Activated CD8-positive, alpha-beta memory T cell treated with anti-CD3 and anti-CD28 coated beads, Interleukin-2, amount 50 U/mL, for 1 hour (primary cell): ENCODE measurements around the gene PPM1H.
"Not testable (repeated sequence)": the region's sequence is repeated elsewhere in the genome, so short reads cannot be mapped to it uniquely, and the experiment has no call there.

Source experiments
- DNase-seq: peaks from one replicate; pipeline ENCODE4 v3.0.0-alpha.2; 2020; ENCODE audit errors: extremely low read depth

PPM1H gene

GRCh38 chr12:62908674-62909073, 26.3 kb downstream of the PPM1H start:
- no peak for DNase-seq

- no peak for DNase-seq
Observed at GRCh38 chr12:62907561-62907960, 27.4 kb downstream of the PPM1H start.

- no peak for DNase-seq
Observed at GRCh38 chr12:62907078-62907477, 27.9 kb downstream of the PPM1H start.

- no peak for DNase-seq
Observed at GRCh38 chr12:62903151-62903550, 31.8 kb downstream of the PPM1H start.

GRCh38 chr12:62900686-62901272, 34.2 kb downstream of the PPM1H start:
- DNase-seq = no peak

- no peak for DNase-seq
Observed at GRCh38 chr12:62899568-62900390, 35.2 kb downstream of the PPM1H start.

GRCh38 chr12:62898526-62898925, 36.4 kb downstream of the PPM1H start:
- DNase-seq = no peak

- no peak for DNase-seq
Observed at GRCh38 chr12:62895351-62895877, 39.5 kb downstream of the PPM1H start.

GRCh38 chr12:62893276-62893675, 41.7 kb downstream of the PPM1H start:
- DNase-seq = no peak

- DNase-seq = no peak
Observed at GRCh38 chr12:62891805-62892549, 43.0 kb downstream of the PPM1H start.

GRCh38 chr12:62888454-62889110, 46.4 kb downstream of the PPM1H start:
- DNase-seq = no peak

GRCh38 chr12:62886796-62887195, 48.2 kb downstream of the PPM1H start:
- DNase-seq = no peak

- no peak for DNase-seq
Observed at GRCh38 chr12:62885242-62885641, 49.7 kb downstream of the PPM1H start.

GRCh38 chr12:62884832-62885231, 50.1 kb downstream of the PPM1H start:
- not testable (repeated sequence) for DNase-seq

- DNase-seq = no peak
Observed at GRCh38 chr12:62882696-62883095, 52.3 kb downstream of the PPM1H start.

GRCh38 chr12:62882140-62882539, 52.8 kb downstream of the PPM1H start:
- DNase-seq = no peak

- DNase-seq = no peak
Observed at GRCh38 chr12:62879691-62880090, 55.3 kb downstream of the PPM1H start.

GRCh38 chr12:62879228-62879627, 55.7 kb downstream of the PPM1H start:
- not testable (repeated sequence) for DNase-seq

GRCh38 chr12:62878211-62878610, 56.7 kb downstream of the PPM1H start:
- no peak for DNase-seq

- no peak for DNase-seq
Observed at GRCh38 chr12:62876938-62877548, 57.9 kb downstream of the PPM1H start.

GRCh38 chr12:62873826-62874448, 61.0 kb downstream of the PPM1H start:
- no peak for DNase-seq
